GM18508 (cell line): ENCODE data around the gene DOCK6.

ENCODE experiments used
- ATAC-seq: cut with Tn5 transposase; IDR thresholded peaks from one replicate; pipeline ENCODE4 v1.9.1; 2021; ENCODE audit warnings: moderate number of reproducible peaks; ENCODE audit not compliant: insufficient read depth, unreplicated experiment

DOCK6 gene

GRCh38 chr19:11251650-11252314, 10.5 kb downstream of the DOCK6 start:
- ATAC-seq: no peak

DNA sequence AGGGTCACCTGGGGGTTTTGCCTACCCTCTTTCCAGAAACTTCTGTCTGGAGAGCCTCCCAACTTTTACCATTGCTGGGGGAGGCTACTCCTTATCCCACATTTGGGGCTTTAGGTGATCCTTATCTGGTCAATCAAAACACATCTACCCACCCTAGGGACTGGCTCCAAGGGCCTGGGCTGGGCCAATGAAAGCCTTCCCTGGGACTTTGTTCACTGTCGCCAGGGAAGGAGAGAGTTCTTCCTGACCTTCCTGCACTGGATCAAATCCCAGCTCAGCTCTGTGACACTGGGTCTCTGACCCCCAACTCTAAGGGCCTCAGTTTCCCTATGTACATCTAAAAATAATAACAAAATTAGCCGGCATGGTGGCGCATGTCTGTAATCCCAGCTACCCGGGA, 11.1 kb downstream of the DOCK6 start:
- ATAC-seq: no peak

GRCh38 chr19:11248852-11249251, 13.5 kb downstream of the DOCK6 start:
- ATAC-seq: no peak

GRCh38 chr19:11247934-11248333, 14.4 kb downstream of the DOCK6 start:
- no peak for ATAC-seq

DNA sequence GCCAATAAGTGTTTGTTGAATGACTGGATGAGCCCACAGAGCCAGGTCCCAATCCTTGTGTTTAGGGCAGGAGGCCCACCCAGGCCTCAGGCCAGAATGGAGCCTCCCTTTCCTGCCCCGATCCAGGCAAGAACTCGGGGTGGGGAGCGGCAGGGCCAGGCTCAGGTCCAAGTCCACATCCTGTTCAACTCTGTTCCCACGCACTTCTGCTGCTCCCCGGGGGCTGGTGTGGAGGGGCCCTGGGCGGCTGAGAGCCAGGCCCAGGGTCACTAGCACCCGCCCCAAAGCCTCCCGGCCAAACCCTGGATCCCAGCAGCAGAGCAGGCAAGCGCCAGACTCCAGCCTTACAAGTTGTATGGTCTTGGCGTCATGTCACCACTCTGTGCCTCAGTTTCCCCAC, 14.9 kb downstream of the DOCK6 start:
- no peak for ATAC-seq

DNA sequence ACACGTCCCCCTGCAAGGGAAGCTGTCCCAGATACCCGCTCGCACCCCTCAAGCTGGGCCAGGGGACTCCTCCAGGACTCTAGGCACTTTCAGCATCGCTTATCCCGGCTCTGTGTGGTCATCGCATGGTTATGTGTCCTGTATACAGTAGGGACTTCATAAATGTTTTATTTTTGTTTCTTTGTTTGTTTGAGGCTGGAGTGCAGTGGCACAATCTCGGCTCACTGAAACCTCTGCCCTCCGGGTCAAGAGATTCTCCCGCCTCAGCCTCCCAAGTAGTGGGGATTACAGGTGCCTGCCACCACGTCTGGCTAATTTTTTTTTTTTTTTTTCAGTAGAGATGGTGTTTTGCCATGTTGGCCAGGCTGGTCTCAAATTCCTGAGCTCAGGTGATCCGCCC, 15.4 kb downstream of the DOCK6 start:
- no peak for ATAC-seq

- no peak for ATAC-seq
These were observed 17.3 kb downstream of the DOCK6 start for GRCh38 chr19:11244846-11245589.

GRCh38 chr19:11243798-11244169, 18.5 kb downstream of the DOCK6 start:
- no peak for ATAC-seq

GRCh38 chr19:11242864-11243797, 19.2 kb downstream of the DOCK6 start:
- no peak for ATAC-seq

DNA sequence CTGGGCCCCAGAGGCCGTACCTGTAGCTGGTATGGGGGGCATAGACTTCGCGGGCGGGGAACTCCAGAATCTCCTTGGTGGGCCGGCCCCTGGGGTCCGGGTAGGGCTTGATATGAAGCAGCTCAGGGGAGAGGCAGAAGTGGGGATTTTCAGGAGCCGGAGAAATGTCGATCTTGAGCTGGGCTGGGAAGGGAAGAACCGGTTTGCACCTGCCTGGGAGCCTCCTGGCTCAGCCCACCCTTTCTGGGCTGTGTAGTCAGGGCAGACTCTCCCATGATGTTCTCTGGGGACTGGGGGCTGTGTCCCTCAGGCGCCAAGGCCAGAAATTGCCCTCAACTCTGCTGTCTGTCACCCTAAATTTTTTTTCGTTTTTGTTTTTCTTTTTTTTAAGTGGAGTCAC, 20.3 kb downstream of the DOCK6 start:
- no peak for ATAC-seq

- no peak for ATAC-seq
These were observed 22.3 kb downstream of the DOCK6 start for GRCh38 chr19:11240008-11240444.

GRCh38 chr19:11239377-11240000, 22.8 kb downstream of the DOCK6 start, which contains the start of gene ANGPTL8:
Gene ANGPTL8, plus strand, starts transcription at chr19:11239619. Its CDS starts 19 bp downstream, at chr19:11239638.
- no peak for ATAC-seq

GRCh38 chr19:11238781-11239376, 23.4 kb downstream of the DOCK6 start:
- ATAC-seq: no peak

GRCh38 chr19:11238041-11238440, 24.3 kb downstream of the DOCK6 start:
- no peak for ATAC-seq

GRCh38 chr19:11237321-11237720, 25.0 kb downstream of the DOCK6 start:
- ATAC-seq: no peak

GRCh38 chr19:11236324-11237301, 25.7 kb downstream of the DOCK6 start:
- no peak for ATAC-seq

- ATAC-seq: no peak
These were observed 27.7 kb downstream of the DOCK6 start for GRCh38 chr19:11234486-11235075.

GRCh38 chr19:11233073-11233472, 29.3 kb downstream of the DOCK6 start:
- ATAC-seq: no peak
